Measurements from ENCODE around the gene IL23A.

DNA sequence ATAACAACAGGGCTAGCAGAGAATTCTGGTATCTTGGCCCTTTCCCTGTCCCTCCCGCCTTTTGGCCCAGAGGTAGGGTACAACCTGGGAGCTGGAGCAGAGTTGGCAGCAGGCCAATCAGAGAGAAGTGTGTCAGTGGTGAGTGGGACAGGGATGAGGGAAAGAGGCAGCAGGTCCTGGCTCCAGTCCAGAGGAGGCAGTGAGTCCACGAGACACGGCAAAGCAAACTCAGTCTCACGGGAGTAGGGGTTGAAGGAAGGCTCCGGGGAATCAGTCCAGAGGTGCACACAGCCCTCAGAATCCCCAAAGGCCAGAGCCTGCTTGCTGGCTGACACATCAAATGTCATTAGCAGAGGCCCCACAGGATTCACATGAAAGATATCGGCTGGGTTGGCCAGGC, 12.2 kb upstream of the IL23A start:
- TF ChIP-seq, protein P1, sequence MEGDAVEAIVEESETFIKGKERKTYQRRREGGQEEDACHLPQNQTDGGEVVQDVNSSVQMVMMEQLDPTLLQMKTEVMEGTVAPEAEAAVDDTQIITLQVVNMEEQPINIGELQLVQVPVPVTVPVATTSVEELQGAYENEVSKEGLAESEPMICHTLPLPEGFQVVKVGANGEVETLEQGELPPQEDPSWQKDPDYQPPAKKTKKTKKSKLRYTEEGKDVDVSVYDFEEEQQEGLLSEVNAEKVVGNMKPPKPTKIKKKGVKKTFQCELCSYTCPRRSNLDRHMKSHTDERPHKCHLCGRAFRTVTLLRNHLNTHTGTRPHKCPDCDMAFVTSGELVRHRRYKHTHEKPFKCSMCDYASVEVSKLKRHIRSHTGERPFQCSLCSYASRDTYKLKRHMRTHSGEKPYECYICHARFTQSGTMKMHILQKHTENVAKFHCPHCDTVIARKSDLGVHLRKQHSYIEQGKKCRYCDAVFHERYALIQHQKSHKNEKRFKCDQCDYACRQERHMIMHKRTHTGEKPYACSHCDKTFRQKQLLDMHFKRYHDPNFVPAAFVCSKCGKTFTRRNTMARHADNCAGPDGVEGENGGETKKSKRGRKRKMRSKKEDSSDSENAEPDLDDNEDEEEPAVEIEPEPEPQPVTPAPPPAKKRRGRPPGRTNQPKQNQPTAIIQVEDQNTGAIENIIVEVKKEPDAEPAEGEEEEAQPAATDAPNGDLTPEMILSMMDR (IDR thresholded peaks at IDR 0.05) = no peak
- TF ChIP-seq EZH2 (IDR thresholded peaks at IDR 0.05) = no peak

Measured in neural progenitor cell (in vitro differentiated cells).